ENCODE measurements around the gene ST8SIA5.

Gene ST8SIA5

DNA sequence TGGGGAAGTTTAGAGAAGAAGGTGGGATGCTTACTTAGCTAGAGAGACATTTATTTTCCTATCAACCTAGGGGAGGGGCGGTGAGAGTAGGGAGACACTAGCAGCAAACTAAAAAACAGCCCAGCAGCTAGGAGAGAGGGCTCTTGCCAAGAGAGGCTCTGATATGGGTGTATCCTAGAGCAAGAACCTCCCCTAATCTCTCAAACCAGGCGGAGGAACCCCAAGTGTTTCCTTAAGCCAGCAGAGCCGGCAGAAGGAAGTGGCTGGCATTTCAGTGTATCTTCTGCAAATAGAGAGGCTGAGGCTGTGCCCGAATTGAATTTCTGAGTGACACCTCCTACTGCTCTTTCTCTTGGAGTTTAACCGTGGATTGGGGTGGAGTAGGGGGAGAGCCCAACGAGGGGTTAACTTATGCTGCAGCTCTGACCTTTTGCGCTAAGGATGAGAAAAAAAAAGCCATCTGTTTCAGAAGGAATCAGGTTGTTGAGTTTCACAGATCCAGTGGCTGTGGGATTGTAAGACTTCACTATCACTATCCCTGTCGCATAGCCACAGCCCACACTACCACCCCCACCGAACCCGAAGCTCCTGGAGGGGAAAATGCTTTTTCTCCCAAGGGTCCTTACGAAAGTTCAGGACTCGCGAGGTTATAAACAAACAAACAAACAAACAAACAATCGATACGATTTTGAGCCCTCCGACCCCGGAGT, 1.4 kb downstream of the ST8SIA5 start:
- Histone ChIP-seq H3K27me3 (ENCODE audit: insufficient read depth, poor library complexity, severe bottlenecking) (peaks cover 64% of the 10 kb centered on the region), H3K36me3 (ENCODE audit: low read depth) (no peaks in the 10 kb centered on the region), H3K27ac (ENCODE audit: poor library complexity, severe bottlenecking) (no peak overlapping the region), H3K4me3 (ENCODE audit: severe bottlenecking) (no peak overlapping the region), H3K9me3 (ENCODE audit: severe bottlenecking) (no peaks in the 10 kb centered on the region), H3K4me1 (ENCODE audit: insufficient read depth, poor library complexity, severe bottlenecking) (no peaks in the 10 kb centered on the region)
- DNase-seq (ENCODE audit: low spot score): no peak
- TF ChIP-seq, protein P1, sequence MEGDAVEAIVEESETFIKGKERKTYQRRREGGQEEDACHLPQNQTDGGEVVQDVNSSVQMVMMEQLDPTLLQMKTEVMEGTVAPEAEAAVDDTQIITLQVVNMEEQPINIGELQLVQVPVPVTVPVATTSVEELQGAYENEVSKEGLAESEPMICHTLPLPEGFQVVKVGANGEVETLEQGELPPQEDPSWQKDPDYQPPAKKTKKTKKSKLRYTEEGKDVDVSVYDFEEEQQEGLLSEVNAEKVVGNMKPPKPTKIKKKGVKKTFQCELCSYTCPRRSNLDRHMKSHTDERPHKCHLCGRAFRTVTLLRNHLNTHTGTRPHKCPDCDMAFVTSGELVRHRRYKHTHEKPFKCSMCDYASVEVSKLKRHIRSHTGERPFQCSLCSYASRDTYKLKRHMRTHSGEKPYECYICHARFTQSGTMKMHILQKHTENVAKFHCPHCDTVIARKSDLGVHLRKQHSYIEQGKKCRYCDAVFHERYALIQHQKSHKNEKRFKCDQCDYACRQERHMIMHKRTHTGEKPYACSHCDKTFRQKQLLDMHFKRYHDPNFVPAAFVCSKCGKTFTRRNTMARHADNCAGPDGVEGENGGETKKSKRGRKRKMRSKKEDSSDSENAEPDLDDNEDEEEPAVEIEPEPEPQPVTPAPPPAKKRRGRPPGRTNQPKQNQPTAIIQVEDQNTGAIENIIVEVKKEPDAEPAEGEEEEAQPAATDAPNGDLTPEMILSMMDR (IDR thresholded peaks at IDR 0.05; ENCODE audit: poor library complexity, severe bottlenecking): no peak
- no peak for ATAC-seq (ENCODE audit: low read depth)

DNA sequence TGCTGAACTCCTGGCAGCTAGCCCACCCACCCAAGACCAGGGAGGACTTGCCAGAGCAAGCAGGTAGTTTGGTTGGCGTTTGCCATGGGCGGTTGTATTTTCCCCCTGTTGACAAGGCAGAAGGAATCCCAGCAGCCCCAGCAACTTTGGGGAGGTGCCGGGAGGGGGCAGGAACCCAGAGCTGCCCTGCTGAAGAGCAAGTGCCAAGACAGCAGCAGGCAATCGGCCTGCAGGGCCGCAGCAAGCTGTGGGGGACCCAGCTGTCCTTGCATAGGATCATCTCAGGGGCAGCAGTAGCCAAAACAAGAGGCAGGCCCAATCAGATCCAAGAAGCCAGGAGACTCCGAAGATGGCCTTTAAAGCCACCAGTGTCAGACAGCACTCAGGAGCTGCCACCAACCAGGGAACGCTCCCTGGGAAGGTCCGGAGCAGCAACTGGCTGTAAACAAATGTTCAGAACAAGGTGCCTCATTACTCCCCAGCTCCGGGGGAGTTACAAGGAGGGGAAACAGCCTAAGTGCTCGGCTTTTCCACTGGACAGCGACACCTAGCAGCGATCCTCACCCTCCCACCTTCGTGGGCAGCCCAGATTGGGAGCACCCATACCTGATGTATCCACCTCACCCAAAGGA, 2.1 kb downstream of the ST8SIA5 start:
- H3K9me3 ChIP-seq (ENCODE audit: severe bottlenecking): no peaks in the 10 kb centered on the region
- peaks cover 57% of the 10 kb centered on the region for H3K27me3 ChIP-seq (ENCODE audit: insufficient read depth, poor library complexity, severe bottlenecking)
- H3K27ac ChIP-seq (ENCODE audit: poor library complexity, severe bottlenecking): no peak overlapping the region
- H3K4me1 ChIP-seq (ENCODE audit: insufficient read depth, poor library complexity, severe bottlenecking): no peaks in the 10 kb centered on the region
- no peak for DNase-seq (ENCODE audit: low spot score)
- H3K4me3 ChIP-seq (ENCODE audit: severe bottlenecking): no peak overlapping the region
- TF ChIP-seq, protein P1 (IDR thresholded peaks at IDR 0.05; ENCODE audit: poor library complexity, severe bottlenecking): no peak
- no peaks in the 10 kb centered on the region for H3K36me3 ChIP-seq (ENCODE audit: low read depth)
- ATAC-seq (ENCODE audit: low read depth): no peak

DNA sequence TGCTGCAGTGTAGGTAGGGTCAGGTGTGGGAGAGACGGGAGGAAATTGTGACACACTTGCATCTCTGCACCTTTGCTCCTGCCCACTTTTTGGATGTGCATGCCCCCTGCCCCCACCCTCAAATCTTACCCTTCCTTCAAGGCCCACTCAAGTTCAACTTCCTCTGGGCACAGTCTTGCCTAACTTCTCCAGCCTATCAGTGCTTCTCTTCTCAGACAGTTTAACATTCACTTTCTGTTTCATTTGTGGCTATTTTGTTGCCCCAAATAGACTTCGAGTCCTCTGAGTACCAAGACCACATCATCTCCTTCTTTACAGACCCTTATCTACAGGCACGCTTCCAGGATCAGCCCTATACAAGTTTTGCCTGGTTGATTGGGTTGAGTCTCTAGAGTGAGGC, 2.7 kb downstream of the ST8SIA5 start:
- Histone ChIP-seq H3K9me3 (ENCODE audit: severe bottlenecking) (no peaks in the 10 kb centered on the region), H3K4me3 (ENCODE audit: severe bottlenecking) (no peak overlapping the region), H3K27me3 (ENCODE audit: insufficient read depth, poor library complexity, severe bottlenecking) (peaks cover 56% of the 10 kb centered on the region), H3K27ac (ENCODE audit: poor library complexity, severe bottlenecking) (no peak overlapping the region), H3K4me1 (ENCODE audit: insufficient read depth, poor library complexity, severe bottlenecking) (no peaks in the 10 kb centered on the region), H3K36me3 (ENCODE audit: low read depth) (no peaks in the 10 kb centered on the region)
- ATAC-seq (ENCODE audit: low read depth): no peak
- TF ChIP-seq, protein P1 (IDR thresholded peaks at IDR 0.05; ENCODE audit: poor library complexity, severe bottlenecking): no peak
- DNase-seq (ENCODE audit: low spot score): no peak

DNA sequence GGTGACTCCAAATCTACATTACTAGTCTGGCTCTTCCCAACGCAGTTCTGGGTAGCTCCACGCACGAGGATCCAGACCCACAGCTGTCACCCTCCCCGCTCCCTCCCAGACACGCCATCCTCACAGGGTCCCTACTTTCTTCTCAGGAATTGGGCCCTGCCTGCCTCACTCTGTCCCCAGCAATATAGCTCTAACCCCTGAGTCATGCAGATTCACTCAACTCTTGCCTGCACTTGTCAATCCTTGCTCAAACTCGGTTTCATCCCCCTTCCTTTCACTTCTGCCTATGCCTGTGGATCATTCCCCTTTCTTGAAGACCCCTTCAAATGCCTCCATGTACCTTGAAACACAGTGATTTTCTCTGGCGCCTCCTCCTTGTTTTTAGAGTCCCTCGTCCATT, 5.0 kb downstream of the ST8SIA5 start:
- Histone ChIP-seq H3K4me1 (ENCODE audit: insufficient read depth, poor library complexity, severe bottlenecking) (no peaks in the 10 kb centered on the region), H3K27ac (ENCODE audit: poor library complexity, severe bottlenecking) (no peak overlapping the region), H3K9me3 (ENCODE audit: severe bottlenecking) (no peaks in the 10 kb centered on the region), H3K27me3 (ENCODE audit: insufficient read depth, poor library complexity, severe bottlenecking) (peaks cover 39% of the 10 kb centered on the region), H3K4me3 (ENCODE audit: severe bottlenecking) (no peak overlapping the region), H3K36me3 (ENCODE audit: low read depth) (no peaks in the 10 kb centered on the region)
- TF ChIP-seq, protein P1 (IDR thresholded peaks at IDR 0.05; ENCODE audit: poor library complexity, severe bottlenecking): no peak
- no peak for DNase-seq (ENCODE audit: low spot score)
- no peak for ATAC-seq (ENCODE audit: low read depth)

DNA sequence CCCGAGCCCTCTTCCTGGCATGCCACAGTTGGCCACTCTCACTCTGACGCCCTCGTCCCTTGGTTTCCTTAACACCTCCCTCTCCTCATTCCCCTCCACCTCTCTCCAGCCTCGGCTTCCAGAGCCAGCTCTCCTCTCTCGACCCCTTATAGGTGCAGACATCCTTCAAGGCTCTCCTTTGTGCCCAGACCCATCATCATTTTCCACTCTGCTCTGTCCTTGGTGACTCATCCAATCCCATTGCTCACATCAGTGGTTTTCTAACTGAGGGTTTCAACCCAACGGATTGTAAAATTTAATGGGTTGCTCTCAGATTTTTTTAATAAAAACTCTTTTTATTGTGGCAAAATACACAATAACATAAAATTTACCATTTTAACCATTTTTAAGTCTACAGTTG, 6.2 kb downstream of the ST8SIA5 start:
- no peak overlapping the region for H3K27ac ChIP-seq (ENCODE audit: poor library complexity, severe bottlenecking)
- H3K4me3 ChIP-seq (ENCODE audit: severe bottlenecking): no peak overlapping the region
- H3K27me3 ChIP-seq (ENCODE audit: insufficient read depth, poor library complexity, severe bottlenecking): peaks cover 26% of the 10 kb centered on the region
- ATAC-seq (ENCODE audit: low read depth) (no peak), DNase-seq (ENCODE audit: low spot score) (no peak)
- H3K9me3 ChIP-seq (ENCODE audit: severe bottlenecking): no peaks in the 10 kb centered on the region
- no peaks in the 10 kb centered on the region for H3K36me3 ChIP-seq (ENCODE audit: low read depth)
- TF ChIP-seq, protein P1 (IDR thresholded peaks at IDR 0.05; ENCODE audit: poor library complexity, severe bottlenecking): no peak
- no peaks in the 10 kb centered on the region for H3K4me1 ChIP-seq (ENCODE audit: insufficient read depth, poor library complexity, severe bottlenecking)

Data from RWPE2 (cell line).